Measurements from ENCODE around the gene CSRNP3.

The CSRNP3 gene

DNA sequence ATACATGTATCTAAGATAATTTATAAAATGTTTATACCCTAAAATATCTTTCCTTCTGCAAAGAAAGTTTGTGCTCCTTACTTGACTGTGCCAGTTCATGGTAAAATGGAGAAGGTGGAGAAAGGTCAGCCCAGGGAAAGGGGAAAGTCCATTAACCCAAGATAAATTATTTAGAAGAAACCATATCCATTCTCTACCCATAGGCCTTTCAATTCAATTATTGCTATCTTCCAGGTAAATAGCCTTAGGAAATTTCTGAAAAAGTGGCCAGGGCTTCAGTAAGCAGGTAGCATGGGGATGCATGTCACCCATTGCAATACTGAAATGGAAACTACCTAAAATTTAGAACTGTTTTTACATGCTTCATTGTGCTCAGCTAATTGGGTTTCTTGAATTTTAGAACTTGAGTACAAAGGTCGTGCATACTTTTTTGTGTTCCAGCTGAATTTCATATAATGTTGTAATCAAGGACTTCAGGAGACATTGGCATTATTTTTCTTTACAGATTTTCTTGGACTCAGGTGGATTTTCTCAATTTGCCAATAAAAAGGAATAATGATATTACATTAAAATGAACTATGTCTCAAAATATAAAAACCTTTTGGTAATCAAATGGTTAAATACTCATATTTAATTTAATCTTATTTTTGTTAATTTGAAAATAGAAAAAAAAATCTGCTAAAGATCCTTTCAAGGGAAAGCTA lies 124.9 kb downstream of the CSRNP3 start:
- no peak for DNase-seq

DNA sequence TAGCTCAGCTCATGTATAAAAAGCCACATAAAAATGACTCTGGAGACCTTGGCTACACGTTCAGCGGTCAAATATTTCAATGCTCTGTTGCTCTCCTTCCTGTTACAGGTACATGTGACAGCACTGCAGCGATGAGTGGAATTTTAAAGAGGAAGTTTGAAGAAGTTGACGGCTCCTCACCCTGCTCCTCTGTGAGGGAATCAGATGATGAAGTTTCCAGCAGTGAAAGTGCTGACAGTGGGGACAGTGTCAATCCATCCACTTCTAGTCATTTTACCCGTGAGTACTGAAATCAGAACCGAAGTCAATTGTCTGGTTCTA lies 125.4 kb downstream of the CSRNP3 start:
- DNase-seq, result no peak

DNA sequence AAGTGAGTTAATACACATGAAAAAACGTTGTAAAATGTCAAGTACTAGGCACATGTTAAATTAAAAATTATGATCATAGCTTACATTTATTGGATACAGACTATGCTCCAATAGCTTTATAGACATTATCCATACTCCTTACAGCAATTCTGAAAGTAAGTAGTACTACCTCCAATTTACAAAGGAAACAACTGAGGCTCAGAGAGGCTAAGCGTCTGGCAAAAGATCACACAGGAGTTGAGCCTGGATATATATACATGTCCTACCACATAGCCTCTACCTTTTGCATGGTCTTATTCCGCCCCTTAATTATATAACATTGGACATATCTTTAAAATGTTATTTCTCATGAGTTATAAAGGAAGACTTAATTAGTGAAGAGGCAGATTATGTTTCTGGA lies 127.3 kb downstream of the CSRNP3 start:
- DNase-seq, result no peak

DNA sequence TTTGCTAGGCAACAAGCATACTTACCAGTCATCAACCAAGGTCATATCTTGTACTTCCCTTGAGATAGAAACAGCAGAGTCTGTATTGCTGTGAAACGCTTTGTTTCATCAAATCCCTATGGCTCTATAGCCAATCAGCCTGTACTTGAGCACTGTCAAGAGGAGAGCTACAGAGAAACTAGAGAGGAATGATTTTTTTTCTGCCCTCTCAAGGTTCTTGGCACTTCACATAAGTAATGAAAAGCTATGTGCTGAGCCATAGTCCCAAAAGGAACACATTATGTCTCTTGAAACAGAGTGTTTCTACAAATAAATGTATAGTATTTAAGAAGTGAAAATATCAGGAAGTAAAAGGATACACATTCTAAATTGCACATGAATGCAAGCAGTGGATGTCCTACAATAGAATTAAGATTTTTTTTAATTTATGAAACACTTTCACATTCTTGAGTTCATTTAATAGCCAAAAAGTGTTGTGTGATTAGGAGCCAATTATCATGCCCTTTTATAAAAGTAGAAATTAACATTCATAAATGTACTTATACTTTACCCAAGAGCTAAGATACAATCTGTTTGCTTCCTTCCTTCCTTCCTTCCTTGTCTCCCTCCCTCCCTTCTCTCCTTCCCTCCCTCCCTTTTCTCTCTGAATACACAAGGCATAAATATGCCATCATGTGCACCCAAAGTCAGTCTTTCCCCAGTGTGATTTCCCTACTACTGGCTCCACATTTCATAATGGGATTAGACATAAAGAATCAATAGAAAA lies 131.8 kb downstream of the CSRNP3 start:
- DNase-seq, result no peak

DNA sequence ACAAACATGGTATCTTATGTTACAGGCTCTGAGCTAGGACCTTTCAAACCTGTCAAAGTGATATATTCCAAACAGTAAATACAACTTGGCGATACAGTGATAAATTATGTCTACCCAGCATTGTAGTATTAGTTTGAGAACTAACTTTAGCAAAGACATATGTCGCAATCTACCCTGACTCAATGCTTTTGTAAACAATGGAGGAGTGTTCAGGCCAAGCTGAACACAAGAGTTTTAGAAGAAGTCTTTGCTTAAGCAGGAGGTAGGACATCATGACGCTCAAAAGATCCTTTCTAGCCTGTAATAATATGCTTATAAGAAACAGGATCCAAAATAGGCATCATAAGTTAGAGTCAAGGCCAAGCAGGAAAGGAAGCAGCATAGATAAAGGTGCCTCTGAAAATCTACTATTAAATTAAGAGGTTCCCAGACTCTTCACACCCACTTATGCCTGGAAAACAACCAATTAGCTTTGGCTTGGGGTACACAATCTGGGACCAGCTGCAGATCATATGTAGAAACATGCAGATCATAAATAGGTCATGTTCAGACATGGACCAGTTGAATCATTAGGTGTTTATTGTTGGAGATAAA lies 132.5 kb downstream of the CSRNP3 start:
- DNase-seq, result peak in 1 of 2 experiments; percentile 22

DNA sequence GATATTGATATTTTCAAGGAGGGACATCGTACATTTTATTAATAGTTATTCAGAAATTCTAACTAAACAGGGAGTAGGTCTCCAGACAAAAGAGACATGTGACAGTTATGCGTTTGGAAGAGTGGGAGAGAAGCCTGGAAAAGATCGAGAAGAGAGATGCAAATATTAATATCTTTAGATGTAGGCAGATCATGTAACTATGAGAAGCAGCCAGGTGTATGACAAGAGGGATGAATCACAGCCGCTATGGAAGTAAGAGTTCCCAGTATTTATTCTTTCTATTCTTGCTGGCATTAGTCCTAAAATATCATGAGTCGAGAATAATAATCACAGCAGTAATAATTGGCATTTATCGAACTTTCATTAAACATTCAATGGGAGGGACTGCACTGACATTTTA lies 140.2 kb downstream of the CSRNP3 start:
- no peak for DNase-seq

DNA sequence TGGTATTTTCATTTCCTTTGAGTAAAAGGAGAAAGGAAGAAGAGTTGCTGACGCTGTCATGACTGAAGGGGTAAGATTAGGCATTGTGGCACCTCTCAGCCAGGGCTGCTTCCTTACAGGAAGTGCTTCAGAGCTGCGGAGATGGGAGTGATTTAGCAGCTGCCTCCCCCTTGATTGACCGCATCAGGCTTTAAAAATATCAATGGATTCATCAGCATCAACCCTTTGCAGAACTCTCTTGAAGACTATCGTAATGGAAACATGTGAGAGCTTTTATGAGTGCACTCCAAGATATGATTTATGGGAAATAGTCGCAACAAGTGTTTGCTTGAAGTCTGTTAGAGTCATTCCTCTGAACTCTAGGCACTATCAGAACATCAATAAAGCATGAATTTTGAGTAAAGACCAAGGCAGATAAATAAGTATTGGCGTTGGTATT lies 141.1 kb downstream of the CSRNP3 start:
- no peak for DNase-seq

DNA sequence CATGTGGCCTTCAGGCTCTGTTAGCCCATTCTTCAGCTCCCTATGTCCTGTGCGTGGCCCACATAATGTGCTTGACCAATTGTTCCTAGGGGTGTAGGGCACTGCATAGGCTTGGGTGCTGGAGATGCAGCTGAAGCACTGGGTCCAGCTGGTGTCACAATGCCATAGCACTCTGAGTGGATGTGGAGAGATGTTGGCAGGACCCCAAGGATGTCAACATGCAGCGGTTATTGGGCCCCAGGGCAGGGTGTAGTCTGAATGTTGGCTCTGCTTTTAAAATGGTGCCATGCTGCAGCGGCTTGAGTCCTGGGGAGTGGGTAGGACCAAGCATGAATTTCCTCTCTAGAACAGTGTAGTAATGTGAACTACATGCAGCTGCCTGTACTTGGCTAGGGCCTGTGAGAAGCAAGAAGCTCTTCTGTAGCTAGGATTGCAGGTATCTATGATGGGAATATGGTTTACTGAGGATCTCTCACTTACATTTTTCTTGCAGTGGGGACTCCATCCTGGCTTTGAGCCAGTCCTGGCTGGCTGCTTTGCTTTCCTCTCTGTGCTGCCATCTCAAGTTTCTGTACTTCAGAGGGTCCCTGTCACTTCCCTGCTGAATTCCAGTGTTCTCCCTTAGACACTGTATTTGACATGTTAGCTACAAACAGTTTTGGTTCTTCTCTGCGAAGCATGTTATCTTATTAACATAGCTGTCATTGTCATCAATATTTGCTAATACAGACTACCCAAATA lies 148.4 kb downstream of the CSRNP3 start:
- DNase-seq, result no peak

DNA sequence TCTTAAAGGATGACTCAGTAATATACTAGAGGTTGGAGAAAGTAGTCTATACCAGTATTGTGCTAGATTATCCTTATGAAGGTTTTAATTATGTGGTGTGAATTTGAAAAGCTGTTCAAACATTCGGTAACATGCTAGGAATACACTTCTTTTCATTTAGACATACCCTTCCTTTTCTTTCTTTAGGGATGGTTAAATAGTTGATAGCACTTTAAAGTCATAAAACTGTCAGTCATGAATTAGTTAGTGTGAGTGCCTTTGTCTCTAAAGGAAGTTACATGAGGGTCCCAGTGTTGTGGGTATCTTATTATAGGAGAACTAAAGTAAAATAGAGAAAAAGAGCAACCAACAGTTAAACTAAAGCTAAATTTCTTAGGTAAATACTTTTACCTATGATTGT lies 149.3 kb downstream of the CSRNP3 start:
- no peak for DNase-seq

DNA sequence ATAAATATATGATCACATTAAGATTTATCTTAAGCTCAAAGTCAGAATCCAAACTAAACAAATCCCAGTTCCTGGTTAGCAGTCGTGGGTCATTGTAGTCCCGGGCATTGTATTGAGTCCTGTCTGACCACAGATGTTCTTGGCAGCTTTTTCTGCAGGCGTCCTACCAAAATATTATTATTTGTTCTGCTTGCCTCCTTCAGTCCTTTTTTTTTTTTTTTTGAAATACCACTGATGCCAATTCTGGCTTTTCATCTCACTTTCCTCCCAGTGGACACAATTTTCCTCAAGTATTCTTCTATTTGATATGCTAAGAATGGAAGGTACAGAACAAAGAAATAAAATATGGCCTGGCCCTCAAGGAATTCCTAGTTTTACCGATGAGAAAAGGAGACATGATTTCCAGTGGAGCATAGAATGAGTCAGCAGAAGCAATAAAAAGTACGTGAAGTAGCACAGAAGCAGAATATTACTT lies 151.6 kb downstream of the CSRNP3 start:
- DNase-seq, result no peak

DNA sequence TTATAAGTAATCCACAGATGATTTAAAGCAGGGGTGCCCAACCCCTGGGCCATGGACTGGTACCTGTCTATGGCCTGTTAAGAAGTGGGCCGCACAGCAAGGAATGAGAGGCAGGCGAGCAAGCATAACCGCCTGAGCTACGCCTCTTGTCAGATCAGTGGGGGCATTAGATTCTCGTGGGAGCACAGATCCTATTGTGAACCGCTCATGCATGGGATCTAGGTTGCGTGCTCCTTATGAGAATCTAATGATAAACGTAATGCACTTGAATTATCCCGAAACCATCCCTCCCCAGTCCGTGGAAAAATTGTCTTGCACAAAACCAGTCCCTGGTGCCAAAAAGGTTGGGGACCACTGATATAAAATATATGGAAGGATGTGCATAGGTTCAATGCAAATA lies 153.7 kb downstream of the CSRNP3 start:
- no peak for DNase-seq

DNA sequence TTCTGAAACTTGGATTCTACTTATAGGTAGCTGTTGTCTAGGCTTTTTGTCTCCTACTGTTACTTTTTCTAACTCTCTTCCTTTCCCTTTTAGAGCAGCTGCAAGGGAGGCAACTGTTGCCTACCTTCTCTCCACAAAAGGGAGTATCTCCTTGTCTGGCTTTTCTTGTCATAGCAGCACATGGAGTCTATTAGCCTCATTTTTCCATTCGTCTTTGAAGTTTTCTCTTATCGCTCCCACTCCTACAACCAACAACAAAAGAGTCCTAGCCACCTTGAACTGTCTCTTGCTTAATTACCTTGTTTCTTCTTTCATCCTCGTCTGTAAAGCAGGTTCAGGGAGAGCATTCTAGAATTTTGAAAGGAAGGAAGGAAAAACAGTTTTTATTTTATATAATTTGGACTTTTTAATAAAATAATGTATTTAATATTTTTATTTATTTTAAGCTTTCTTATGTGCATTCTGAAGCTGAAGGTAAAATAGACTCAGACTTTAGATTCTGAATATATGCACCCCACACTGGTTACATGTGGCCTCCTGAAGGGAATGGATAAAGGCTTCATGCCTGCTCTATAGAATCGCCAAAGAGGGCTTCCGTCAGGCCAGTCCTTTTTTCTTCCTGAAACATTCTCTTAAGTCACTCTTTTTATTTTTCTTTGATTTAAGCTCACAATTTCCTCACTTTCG lies 154.4 kb downstream of the CSRNP3 start:
- no peak for DNase-seq

DNA sequence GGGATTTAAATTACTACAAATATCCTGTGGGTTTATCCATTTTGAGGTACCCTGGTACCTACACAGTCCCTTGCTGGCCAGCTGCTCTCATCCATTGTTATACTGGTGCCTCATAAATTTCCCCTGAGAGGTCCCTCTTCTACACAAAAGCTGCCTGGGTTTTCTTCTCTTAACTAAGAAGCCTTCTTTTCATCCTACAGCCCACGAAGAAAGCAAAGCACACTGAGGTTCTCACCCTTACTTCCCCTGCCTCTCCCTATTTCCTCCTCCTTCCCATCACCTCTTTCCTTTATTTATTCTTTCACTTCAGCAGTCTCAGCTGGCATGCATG lies 154.9 kb downstream of the CSRNP3 start:
- DNase-seq, result no peak

DNA sequence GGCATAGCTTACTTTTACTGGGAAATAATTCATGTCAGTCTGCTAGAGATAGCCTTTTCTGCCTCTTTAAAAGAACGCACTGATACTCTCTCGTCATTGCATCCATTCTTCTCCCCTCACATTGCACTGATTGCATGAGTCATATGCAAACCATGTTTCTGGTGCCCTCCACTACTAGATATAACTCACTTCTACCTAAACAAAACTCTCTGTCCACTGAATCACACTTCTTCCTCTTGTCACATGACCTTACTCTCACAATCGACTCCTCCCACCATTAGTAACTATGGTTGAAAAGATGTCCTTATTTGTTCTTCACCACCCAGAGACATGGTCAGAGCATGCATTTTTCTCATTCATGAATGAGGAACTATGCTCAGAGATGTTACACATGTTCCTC lies 158.0 kb downstream of the CSRNP3 start:
- DNase-seq, result no peak

DNA sequence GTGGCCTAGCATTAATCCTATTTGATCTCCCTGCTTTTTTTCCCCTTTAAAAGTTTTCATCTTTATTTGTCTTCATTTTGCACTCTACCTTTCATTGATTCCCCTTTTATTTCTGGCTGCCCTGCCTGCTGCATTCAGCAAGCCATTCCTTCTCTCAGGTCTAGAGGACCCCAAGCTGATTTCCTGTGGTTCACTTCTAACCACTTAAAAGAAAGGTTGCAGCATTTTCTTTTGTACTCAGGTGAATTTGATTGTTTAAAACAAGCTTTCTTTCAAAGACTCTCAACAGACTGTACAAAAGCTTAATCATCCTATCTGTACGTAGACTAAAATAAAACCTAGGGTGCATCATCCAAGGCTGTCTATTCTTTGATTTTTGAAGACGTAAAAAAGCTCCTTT lies 160.3 kb downstream of the CSRNP3 start:
- no peak for DNase-seq

DNA sequence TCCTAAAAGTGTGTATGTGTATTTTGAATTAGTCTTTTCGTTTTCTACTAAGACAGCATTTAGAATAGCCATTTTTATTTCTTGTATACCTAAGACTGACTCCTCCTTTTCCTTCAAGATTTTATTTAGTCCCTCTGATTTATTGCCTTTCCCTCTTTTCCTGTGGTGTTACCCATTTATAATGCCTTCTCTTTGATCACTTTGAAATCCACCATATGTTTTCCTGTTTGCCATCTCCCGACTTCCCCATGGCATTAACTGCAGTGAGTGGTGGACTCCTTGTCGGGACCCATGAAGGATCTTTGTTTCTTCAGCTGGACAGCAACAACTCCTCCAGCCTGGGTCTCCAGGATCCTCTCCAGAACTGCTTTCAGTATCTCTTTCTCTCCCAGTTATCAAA lies 160.7 kb downstream of the CSRNP3 start:
- no peak for DNase-seq

DNA sequence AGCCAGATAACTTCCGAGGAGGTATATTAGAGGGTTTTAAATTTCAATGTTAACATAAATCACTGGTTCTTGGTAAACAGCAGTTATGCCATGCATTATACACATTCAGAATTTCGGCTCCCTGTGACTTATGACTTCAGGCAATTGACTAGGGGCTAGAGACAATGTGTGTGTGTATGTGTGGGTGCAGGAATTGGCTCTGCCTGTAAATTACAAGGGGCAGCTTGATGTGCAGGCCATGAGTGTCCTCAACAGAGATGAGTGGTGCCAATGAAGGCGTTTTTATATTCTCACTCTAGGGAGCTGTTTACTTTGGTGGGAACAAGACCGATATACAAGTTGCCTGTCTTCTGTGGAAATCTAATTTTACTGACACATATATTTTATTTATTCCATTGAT lies 161.6 kb downstream of the CSRNP3 start:
- no peak for DNase-seq

DNA sequence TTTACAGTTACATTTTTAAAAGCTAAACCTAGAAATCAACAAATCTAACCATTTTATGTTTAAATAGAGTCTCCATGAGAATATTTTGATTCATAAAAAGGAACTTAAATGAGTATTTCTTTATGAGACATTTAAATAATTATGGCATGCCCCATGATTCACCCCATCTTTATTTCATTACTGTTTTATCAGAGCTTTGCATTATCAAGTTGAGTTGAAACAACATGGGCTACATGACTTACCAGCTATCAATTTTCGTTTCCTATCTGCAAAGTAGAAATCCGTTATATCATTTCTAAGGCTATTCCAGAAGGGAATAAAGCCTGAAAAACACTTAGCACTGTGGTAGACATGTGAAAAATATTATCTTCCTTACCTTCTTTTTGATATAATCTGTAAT lies 163.1 kb downstream of the CSRNP3 start:
- no peak for DNase-seq

DNA sequence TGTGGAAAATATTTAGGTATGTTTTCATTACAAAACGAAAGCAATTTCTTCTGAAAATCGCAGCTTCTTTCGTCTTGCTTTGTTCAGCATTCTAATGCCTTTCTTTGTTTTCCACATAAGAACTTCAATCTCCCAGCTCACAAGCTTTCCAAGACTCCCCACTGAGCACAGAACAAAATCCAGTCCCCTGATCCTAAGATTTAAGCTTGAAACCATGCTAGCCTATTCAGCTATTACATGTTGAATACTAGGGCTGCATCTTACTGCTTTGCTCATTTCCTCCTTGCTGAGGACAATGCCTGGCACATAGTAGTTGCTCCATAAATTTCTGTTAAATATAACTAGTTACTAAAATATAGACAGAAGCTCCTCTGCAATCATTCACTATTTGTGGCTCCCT lies 163.9 kb downstream of the CSRNP3 start:
- no peak for DNase-seq

DNA sequence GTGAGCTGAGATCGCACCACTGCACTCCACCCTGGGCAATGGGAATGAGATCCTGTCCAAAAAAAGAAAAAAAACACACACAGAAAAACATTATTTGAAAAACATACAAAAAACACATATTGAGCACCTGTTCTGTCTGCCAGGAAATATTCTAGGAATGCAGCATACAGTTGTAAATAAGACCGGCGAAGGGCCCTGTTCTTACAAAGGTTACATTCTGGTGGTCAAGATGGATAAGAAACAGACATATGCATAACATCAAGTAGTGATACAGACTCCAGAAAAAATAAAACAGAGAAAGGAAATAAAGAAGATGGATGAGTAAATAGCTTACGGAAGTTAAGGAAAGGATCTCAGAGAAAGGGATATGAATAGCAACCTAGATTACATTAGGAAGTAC lies 164.8 kb downstream of the CSRNP3 start:
- DNase-seq, result no peak

DNA sequence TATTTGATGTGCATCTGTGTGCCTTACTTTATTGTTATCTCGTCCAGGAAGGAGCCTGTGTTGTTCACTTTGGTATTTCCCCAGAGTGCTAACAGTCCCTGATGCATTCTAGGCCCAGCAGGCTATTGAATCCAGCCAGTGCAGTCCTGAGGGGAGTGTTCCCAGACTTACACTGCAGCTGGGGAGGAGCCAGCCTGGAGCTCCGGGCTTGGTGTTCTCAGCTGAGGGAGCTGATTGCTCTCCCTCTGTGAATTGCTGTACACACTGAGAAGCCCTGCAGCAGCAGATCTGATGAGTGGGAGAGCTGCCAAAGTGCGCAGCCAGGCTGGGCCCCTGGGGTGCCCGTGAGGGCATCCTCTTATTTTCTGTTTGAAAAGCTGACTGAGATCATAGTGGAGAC lies 165.4 kb downstream of the CSRNP3 start:
- no peak for DNase-seq

DNA sequence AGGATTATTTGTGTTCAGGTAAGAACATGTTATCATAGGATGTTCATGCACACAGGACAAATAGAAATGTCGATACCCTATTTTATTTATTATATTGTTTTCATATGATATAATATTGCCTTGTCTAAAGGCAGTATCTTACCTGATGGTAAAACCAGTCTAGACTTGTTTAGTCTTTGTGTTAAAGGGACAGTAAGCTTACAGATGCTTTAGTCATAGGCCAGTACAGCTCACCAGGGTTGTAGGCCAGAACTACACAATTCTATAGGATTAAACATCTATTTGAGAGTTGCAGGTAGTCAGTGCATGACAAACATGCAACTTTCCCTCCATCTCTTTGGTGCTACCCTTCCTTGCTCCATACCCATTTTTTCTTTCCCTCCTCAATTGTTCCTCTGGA lies 166.0 kb downstream of the CSRNP3 start:
- no peak for DNase-seq

DNA sequence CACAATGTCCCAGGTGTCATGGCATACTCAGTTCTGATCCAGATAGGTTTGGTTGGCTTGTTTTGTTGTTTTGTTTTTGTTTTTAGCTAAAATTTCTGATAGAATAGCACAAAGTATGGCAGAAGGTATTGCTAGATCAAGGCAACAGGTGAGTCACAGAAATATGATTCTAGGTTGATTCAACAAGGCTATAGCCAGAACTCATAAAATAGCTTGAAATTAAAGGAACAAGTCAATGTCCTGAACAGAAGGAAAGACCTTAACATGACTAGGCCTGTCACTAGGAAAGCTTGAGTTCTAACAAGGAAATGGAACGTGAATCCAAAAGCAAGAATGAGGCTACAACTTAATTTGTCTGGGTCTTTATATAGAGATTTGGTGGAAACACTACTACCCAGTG lies 167.5 kb downstream of the CSRNP3 start:
- DNase-seq, result no peak
